Measurements from ENCODE around the gene SASH1. TPM values are rescaled to one million over a fixed set of nuclear protein-coding genes. Genes with fewer than 3 reads are reported as not detected.
"Not testable (repeated sequence)": the region's sequence is repeated elsewhere in the genome, so short reads cannot be mapped to it uniquely, and the experiment has no call there.

Gene SASH1
- total RNA-seq, 2 donors from 2014 or later = 77.0 to 82.3 TPM

DNA sequence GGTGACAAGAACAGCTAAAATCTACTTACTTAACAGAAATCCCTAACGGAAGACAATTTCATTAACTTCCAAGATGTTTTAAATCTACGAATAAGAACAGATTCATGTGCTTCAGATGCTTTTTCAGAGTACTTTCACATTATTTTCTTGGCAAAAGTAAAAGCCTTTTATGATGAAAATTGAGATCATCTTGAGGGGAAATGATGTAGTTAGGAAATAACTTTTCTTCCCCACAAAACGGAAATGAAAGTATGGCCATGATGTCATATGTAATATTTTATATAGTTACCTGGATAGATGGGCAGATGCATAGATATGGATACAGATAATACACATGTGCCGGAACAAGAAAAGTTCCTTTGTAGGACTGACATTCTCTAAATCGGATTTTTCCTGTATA, 32.8 kb downstream of the SASH1 start:
- H3K27ac ChIP-seq = no peak overlapping the region
- ATAC-seq (ENCODE audit: insufficient number of reproducible peaks, low FRiP score, low read depth) = no peak
- H3K4me1 ChIP-seq (ENCODE audit: control insufficient read depth in 1 of 2, low read depth in 2 of 2) = peaks cover 0 to 8% of the 10 kb centered on the region in 2 donors
- no peaks in the 10 kb centered on the region for H3K9me3 ChIP-seq
- H3K36me3 ChIP-seq = no peaks in the 10 kb centered on the region
- no peak for DNase-seq (ENCODE audit: low spot score)
- no peak for TF ChIP-seq CTCF (IDR thresholded peaks at IDR 0.05)
- no peaks in the 10 kb centered on the region for H3K27me3 ChIP-seq (replicated peaks; ENCODE audit: insufficient read depth)
- no peak overlapping the region for H3K4me3 ChIP-seq

- peak overlapping the region in 1 of 2 donors; percentile 55 for H3K27ac ChIP-seq
- TF ChIP-seq CTCF (IDR thresholded peaks at IDR 0.05) = no peak
- no peak for ATAC-seq (ENCODE audit: insufficient number of reproducible peaks, low FRiP score, low read depth)
- no peaks in the 10 kb centered on the region for H3K27me3 ChIP-seq (replicated peaks; ENCODE audit: insufficient read depth)
- H3K4me3 ChIP-seq = no peak overlapping the region
- no peaks in the 10 kb centered on the region for H3K9me3 ChIP-seq
- no peak for DNase-seq (ENCODE audit: low spot score)
- H3K4me1 ChIP-seq (ENCODE audit: control insufficient read depth in 1 of 2, low read depth in 2 of 2) = peaks cover 5 to 17% of the 10 kb centered on the region in 2 donors
- H3K36me3 ChIP-seq = no peaks in the 10 kb centered on the region
Observed at GRCh38 chr6:148379481-148379880, 36.8 kb downstream of the SASH1 start.

GRCh38 chr6:148379966-148380713, 37.5 kb downstream of the SASH1 start:
- no peak for DNase-seq (ENCODE audit: low spot score)
- no peak for TF ChIP-seq CTCF (IDR thresholded peaks at IDR 0.05)
- no peaks in the 10 kb centered on the region for H3K27me3 ChIP-seq (replicated peaks; ENCODE audit: insufficient read depth)
- H3K9me3 ChIP-seq = no peaks in the 10 kb centered on the region
- no peak overlapping the region for H3K4me3 ChIP-seq
- no peaks in the 10 kb centered on the region for H3K36me3 ChIP-seq
- H3K27ac ChIP-seq = peak overlapping the region in 1 of 2 donors; percentile 55
- H3K4me1 ChIP-seq (ENCODE audit: control insufficient read depth in 1 of 2, low read depth in 2 of 2) = peaks cover 9 to 19% of the 10 kb centered on the region in 2 donors
- ATAC-seq (ENCODE audit: insufficient number of reproducible peaks, low FRiP score, low read depth) = no peak

GRCh38 chr6:148382051-148382450, 39.4 kb downstream of the SASH1 start:
- not testable (repeated sequence) for H3K4me3 ChIP-seq; H3K27me3 ChIP-seq (replicated peaks; ENCODE audit: insufficient read depth); ATAC-seq (ENCODE audit: insufficient number of reproducible peaks, low FRiP score, low read depth); DNase-seq (ENCODE audit: low spot score); H3K36me3 ChIP-seq; H3K9me3 ChIP-seq
- Histone ChIP-seq H3K4me1 (ENCODE audit: control insufficient read depth in 1 of 2, low read depth in 2 of 2) (peaks cover 9 to 22% of the 10 kb centered on the region in 2 donors), H3K27ac (peak overlapping the region in 1 of 2 donors; percentile 55)

- H3K27ac ChIP-seq = no peak overlapping the region
- no peaks in the 10 kb centered on the region for H3K36me3 ChIP-seq
- no peaks in the 10 kb centered on the region for H3K27me3 ChIP-seq (replicated peaks; ENCODE audit: insufficient read depth)
- H3K9me3 ChIP-seq = no peaks in the 10 kb centered on the region
- no peak for TF ChIP-seq CTCF (IDR thresholded peaks at IDR 0.05)
- no peak overlapping the region for H3K4me3 ChIP-seq
- peaks cover 9 to 22% of the 10 kb centered on the region in 2 donors for H3K4me1 ChIP-seq (ENCODE audit: control insufficient read depth in 1 of 2, low read depth in 2 of 2)
- ATAC-seq (ENCODE audit: insufficient number of reproducible peaks, low FRiP score, low read depth) (no peak), DNase-seq (ENCODE audit: low spot score) (no peak)
Observed at GRCh38 chr6:148382861-148383260, 40.2 kb downstream of the SASH1 start.

Data from thoracic aorta (tissue), 2 donors.